Suprapubic skin (tissue), 4 donors: ENCODE results near the gene DDB1. TPM values are rescaled to one million over a fixed set of nuclear protein-coding genes. Genes with fewer than 3 reads are reported as not detected.
"Not testable (repeated sequence)": the region's sequence is repeated elsewhere in the genome, so short reads cannot be mapped to it uniquely, and the experiment has no call there.

Source experiments
- DNase-seq, 2 donors: peaks; one replicate each; pipeline ENCODE4 v3.0.0-alpha.2; 2019; ENCODE audit warnings: low spot score in 2 of 2
- H3K27ac ChIP-seq: fragments of 200-600 bp; sonication (generic); one replicate; pipeline ENCODE4 v1.5.1; 2019
- H3K27me3 ChIP-seq: fragments of 200-600 bp; sonication (generic); one replicate; pipeline ENCODE4 v1.5.1; 2019
- H3K36me3 ChIP-seq: fragments of 200-600 bp; sonication (generic); one replicate; pipeline ENCODE4 v1.5.1; 2019
- H3K4me1 ChIP-seq: fragments of 200-600 bp; sonication (generic); one replicate; pipeline ENCODE4 v1.5.1; 2019
- H3K4me3 ChIP-seq: fragments of 200-600 bp; sonication (generic); one replicate; pipeline ENCODE4 v1.5.1; 2019; ENCODE audit warnings: mild to moderate bottlenecking
- H3K9me3 ChIP-seq: fragments of 200-600 bp; sonication (generic); one replicate; pipeline ENCODE4 v1.5.1; 2019
- EP300 ChIP-seq: sonication (generic); formaldehyde crosslinking; IDR thresholded peaks from one replicate; pipeline ENCODE4 v1.6.1; 2017; ENCODE audit warnings: antibody characterized with exemption
- POLR2A ChIP-seq, 2 donors: fragments of 450-650 bp; IDR thresholded peaks; one replicate each; pipeline ENCODE4 v1.6.1; 2017; ENCODE audit warnings: antibody characterized with exemption in 2 of 2, mild to moderate bottlenecking in 2 of 2, moderate library complexity in 2 of 2
- POLR2AphosphoS5 ChIP-seq, 3 donors: sonication (generic); formaldehyde crosslinking; IDR thresholded peaks; one replicate each; pipeline ENCODE4 v1.6.1; 2017; ENCODE audit warnings: antibody characterized with exemption in 3 of 3
- WGBS: methylation state at CpG from one replicate; pipeline ENCODE4 v1.1.5; 2018; 5-methylcytosine and 5-hydroxymethylcytosine counted together
- total RNA-seq, 4 donors: library from RNA; depleted of rRNA; stranded (reverse); fragments of >200 nt; gene quantifications; one replicate each; pipeline ENCODE4 v1.1.0, GENCODE V29; 2016
- TF ChIP-seq, protein P1 (sequence below), 2 donors: fragments of 200-600 bp in 1 of 2; fragments of 450-650 bp in 1 of 2; sonication (generic) in 1 of 2; IDR thresholded peaks; one replicate each; pipeline ENCODE4 v1.5.1; 2016 to 2019; ENCODE audit warnings: antibody characterized with exemption in 2 of 2, mild to moderate bottlenecking in 1 of 2, moderate library complexity in 1 of 2

DDB1 gene
- total RNA-seq, 4 donors from 2014 or later = 151 to 219 (median 182) TPM

DNA sequence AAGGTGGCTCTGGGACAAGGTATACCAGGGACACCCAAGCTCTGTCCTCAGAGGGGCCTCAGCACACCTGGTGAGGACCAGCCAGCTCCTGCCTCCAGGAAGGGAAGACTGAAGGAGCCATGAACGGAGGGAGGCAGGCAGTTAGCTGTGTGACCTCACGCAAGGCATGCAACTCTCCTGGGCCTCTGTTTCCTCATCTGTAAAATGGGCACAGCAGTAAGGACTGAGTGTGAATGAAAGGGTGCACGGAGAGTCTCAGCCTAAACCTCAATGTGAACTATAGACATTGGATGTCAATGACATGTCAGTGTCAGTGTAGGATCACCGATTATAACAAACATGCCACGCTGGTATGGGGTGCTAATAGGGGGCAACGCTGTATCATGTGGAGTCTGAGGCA, 73.5 kb downstream of the DDB1 start:
- Histone ChIP-seq H3K27me3 (no peaks in the 10 kb centered on the region), H3K4me3 (no peak overlapping the region), H3K4me1 (no peaks in the 10 kb centered on the region), H3K9me3 (no peaks in the 10 kb centered on the region), H3K36me3 (no peaks in the 10 kb centered on the region), H3K27ac (no peak overlapping the region)
- DNase-seq = no peak
- TF ChIP-seq POLR2AphosphoS5 (IDR thresholded peaks at IDR 0.05) (no peak), EP300 (no peak), POLR2A (IDR thresholded peaks at IDR 0.05) (no peak)
- TF ChIP-seq, protein P1, sequence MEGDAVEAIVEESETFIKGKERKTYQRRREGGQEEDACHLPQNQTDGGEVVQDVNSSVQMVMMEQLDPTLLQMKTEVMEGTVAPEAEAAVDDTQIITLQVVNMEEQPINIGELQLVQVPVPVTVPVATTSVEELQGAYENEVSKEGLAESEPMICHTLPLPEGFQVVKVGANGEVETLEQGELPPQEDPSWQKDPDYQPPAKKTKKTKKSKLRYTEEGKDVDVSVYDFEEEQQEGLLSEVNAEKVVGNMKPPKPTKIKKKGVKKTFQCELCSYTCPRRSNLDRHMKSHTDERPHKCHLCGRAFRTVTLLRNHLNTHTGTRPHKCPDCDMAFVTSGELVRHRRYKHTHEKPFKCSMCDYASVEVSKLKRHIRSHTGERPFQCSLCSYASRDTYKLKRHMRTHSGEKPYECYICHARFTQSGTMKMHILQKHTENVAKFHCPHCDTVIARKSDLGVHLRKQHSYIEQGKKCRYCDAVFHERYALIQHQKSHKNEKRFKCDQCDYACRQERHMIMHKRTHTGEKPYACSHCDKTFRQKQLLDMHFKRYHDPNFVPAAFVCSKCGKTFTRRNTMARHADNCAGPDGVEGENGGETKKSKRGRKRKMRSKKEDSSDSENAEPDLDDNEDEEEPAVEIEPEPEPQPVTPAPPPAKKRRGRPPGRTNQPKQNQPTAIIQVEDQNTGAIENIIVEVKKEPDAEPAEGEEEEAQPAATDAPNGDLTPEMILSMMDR (IDR thresholded peaks at IDR 0.05) = no peak
- WGBS = 87% methylated on average over 6 of the region's 6 CpGs

DNA sequence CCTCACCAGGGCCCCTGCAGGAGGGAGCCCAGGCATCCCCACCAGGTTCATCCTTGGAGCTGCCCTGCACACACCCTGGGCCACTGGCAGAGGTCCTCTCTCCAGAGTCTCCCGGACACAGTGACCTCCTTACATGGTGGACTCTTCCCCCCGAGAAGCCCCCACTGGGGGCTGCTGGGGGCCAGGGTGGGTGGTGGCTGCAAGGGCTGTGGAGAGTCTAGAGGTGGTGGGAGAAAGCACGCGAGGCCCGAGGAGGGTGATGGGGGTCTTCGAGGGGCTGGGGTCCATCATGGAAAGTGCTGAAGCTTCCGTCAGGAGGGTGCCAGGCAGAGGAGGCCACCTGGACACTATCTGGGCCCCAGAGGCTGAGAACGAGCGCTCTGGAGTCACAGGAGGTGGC, 74.4 kb downstream of the DDB1 start:
- DNase-seq = no peak
- H3K4me1 ChIP-seq = no peaks in the 10 kb centered on the region
- H3K4me3 ChIP-seq = no peak overlapping the region
- 90% methylated on average over 9 of the region's 9 CpGs for WGBS
- no peaks in the 10 kb centered on the region for H3K36me3 ChIP-seq
- TF ChIP-seq, protein P1 (IDR thresholded peaks at IDR 0.05) = no peak
- no peak for TF ChIP-seq EP300
- no peak for TF ChIP-seq POLR2AphosphoS5 (IDR thresholded peaks at IDR 0.05)
- no peak for TF ChIP-seq POLR2A (IDR thresholded peaks at IDR 0.05)
- H3K9me3 ChIP-seq = no peaks in the 10 kb centered on the region
- H3K27ac ChIP-seq = no peak overlapping the region
- H3K27me3 ChIP-seq = no peaks in the 10 kb centered on the region

DNA sequence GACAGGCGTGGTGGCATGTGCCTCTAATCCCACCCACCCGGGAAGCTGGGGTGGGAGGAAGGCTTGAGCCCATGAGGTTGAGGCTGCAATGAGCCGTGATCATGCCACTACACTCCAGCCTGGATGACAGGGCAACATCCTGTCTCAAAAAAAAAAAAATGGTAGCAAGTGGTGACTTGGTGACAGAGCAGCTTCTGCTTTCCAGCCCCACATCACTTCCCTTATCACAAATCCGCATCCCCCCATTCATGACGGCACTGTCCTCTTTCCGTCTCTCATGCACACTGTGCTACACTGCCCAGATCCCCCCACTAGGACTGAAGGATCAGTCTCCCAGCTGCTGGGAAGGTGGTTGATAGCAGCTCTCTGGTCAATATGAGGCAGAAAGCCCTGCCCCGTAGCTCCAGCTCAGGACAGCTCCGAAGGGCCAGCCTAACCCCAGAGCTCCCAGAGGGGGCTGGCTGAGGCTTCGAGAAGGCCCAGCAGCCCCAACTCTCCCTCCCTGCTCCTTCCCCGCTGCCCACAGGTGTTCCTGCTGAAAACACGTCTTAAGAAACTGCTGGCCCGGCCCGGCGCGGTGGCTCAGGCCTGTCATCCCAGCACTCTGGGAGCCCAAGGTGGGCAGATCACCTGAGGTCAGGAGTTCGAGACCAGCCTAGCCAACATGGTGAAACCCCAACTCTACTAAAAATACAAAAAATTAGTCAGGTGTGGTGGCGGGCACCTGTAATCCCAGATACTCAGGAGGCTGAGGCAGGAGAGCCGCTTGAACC, 76.0 kb downstream of the DDB1 start:
- Histone ChIP-seq H3K27me3 (no peaks in the 10 kb centered on the region), H3K36me3 (no peaks in the 10 kb centered on the region), H3K4me3 (no peak overlapping the region), H3K27ac (no peak overlapping the region), H3K9me3 (no peaks in the 10 kb centered on the region), H3K4me1 (no peaks in the 10 kb centered on the region)
- no peak for DNase-seq
- WGBS = 88% methylated on average over 9 of the region's 18 CpGs
- TF ChIP-seq, protein P1 (IDR thresholded peaks at IDR 0.05) = no peak
- TF ChIP-seq POLR2A (IDR thresholded peaks at IDR 0.05) = no peak
- TF ChIP-seq EP300 = no peak
- no peak for TF ChIP-seq POLR2AphosphoS5 (IDR thresholded peaks at IDR 0.05)

DNA sequence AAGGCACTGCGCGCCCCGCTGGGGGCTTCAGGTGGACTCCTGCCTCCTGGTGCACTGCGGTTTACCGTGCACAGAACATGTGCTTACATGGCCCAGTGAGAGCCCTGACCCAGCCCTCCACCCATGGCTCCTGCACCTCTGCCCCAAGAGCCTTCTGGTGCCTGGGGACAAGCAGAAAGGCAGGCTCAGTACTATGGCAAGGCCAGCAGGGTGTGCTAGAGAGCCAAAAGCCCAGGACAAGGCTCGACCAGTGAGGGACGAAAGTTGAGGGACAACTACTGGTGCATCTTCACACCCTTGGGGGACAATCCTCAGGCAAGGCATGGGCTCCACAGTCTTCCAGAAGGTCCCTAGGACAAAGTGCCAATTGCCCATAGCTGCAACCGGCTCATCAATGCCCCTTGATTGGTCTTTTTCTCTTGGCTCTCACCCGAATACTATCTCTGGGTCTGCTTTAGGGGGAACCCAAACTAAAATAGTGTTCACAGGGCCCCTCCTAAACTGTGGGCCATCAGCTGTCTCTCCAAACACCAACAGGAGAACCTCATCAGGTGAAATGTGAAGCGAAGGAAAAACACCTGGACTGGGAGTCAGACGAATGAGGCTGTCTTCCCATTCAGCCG, 78.4 kb downstream of the DDB1 start:
- no peak overlapping the region for H3K4me3 ChIP-seq
- DNase-seq = no peak
- TF ChIP-seq, protein P1 (IDR thresholded peaks at IDR 0.05) = peak; percentile 34 to 88
- TF ChIP-seq EP300 = no peak

DNA sequence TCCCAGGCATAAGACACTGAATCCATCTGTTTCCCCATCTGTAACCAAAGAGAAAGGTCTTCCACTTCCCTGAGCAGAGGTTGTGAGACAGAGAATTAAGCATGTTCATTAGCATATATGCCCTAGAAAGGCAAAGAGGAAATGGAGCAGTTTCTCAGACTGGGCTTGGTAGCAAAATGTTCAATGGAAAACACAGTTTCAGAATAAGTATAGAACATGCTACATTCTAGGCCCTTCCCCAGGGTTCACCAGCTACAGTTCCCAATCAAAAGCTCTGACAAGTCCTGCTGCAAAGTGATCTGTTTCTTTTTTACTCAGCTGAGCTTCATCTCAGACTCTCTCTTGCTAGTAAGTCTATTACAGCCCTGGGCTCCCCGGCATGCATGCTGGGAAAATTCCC, 80.6 kb downstream of the DDB1 start:
- H3K4me1 ChIP-seq, H3K9me3 ChIP-seq, DNase-seq, H3K27me3 ChIP-seq, H3K4me3 ChIP-seq, H3K36me3 ChIP-seq, H3K27ac ChIP-seq: not testable (repeated sequence)
- 64% methylated on average over 1 of the region's 1 CpG for WGBS

More for the DNA sequence above, 78.4 kb downstream of the DDB1 start:
- Histone ChIP-seq H3K27ac (no peak overlapping the region), H3K36me3 (no peaks in the 10 kb centered on the region), H3K27me3 (no peaks in the 10 kb centered on the region), H3K4me1 (no peaks in the 10 kb centered on the region), H3K9me3 (no peaks in the 10 kb centered on the region)
- 66% methylated on average over 7 of the region's 12 CpGs for WGBS

DNA sequence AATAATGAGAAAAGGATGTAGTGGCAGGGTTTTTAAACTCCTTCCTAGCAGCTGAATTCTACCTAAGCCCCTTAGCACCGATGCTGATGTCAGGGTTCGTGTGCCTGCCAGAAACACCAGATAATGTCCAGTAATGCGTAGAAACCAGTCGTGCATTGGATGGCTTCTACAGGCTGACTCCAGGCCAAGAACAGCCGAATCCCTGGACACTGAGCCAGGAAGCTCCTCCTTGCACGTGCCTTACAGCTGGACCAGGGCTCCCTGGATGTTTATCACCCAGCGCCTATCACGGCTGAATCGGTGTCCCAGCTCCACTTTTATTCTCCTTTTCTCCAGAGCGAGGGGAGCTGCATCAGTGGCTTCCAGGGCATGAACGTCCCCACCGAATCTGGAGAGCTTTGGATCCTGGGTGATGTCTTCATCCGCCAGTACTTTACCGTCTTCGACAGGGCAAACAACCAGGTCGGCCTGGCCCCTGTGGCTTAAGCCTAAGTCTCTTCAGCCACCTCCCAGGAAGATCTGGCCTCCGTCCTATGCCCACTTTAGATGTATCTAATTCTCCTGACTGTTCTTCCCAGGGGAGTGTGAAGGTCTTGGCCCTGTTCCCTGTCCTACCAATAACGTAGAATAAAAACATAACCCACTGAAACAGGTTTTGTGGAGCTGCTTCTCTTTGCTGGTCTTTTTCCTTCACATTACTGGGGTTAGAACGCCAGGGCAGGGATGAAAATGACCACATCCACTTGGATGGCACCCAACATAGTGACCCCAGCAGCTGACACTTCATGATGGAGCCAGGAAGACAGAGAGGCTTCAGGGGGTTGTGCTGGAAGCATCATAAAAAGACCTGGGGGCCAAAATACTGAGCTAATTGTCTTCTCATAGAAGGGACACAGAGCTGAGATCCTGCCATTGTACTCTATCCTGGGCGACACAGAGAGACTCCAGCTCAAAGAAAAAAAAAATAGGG, 81.8 kb downstream of the DDB1 start:
- H3K27ac ChIP-seq, H3K27me3 ChIP-seq, DNase-seq, H3K36me3 ChIP-seq, H3K4me3 ChIP-seq, H3K4me1 ChIP-seq, H3K9me3 ChIP-seq: not testable (repeated sequence)
- 76% methylated on average over 17 of the region's 20 CpGs for WGBS
